Measurements from ENCODE around the gene RHEBL1. TPM values are rescaled to one million over a fixed set of nuclear protein-coding genes. Genes with fewer than 3 reads are reported as not detected.

Gene RHEBL1, protein sequence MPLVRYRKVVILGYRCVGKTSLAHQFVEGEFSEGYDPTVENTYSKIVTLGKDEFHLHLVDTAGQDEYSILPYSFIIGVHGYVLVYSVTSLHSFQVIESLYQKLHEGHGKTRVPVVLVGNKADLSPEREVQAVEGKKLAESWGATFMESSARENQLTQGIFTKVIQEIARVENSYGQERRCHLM
- 1 to 10 TPM; 1.5 to 2.1 (median 1.7) TPM for polyA plus RNA-seq (ENCODE audit: insufficient read length in 4 of 4)

GRCh38 chr12:49069507-49070346, at the start of gene RHEBL1:
RHEBL1 (minus strand) TSS chr12:49069979; CDS start chr12:49069785, 194 bp downstream.
- peak; percentile 91 to 95 (median 92) for DNase-seq (ENCODE audit: low read depth in 4 of 4, low spot score in 3 of 4)

DNA sequence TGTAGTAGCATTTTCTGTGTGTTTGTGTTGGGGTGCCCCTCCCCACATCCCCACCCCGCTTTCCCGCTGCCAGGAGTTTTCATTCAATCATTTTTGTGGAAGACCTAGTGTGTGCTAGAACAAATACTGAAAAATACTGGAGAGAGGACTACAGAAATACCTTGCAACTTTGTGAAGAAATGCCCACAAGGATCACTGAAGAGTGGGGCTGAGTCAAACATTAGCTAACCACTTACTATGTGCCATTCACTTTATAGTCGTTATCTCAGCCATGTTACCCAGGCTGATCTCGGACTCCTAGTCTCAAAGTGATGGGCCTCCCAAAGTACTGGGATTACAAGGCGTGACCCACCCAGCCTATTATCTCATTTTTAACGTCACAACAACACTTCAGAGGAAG, 41.4 kb upstream of the RHEBL1 start:
- no peak for DNase-seq (ENCODE audit: low read depth in 4 of 4, low spot score in 3 of 4)

GRCh38 chr12:49110464-49111155, 40.8 kb upstream of the RHEBL1 start, which contains the start of gene LMBR1L:
LMBR1L (minus strand) TSS chr12:49110847; CDS start chr12:49110555, 292 bp downstream.
- peak; percentile 92 to 97 (median 96) for DNase-seq (ENCODE audit: low read depth in 4 of 4, low spot score in 3 of 4)

DNA sequence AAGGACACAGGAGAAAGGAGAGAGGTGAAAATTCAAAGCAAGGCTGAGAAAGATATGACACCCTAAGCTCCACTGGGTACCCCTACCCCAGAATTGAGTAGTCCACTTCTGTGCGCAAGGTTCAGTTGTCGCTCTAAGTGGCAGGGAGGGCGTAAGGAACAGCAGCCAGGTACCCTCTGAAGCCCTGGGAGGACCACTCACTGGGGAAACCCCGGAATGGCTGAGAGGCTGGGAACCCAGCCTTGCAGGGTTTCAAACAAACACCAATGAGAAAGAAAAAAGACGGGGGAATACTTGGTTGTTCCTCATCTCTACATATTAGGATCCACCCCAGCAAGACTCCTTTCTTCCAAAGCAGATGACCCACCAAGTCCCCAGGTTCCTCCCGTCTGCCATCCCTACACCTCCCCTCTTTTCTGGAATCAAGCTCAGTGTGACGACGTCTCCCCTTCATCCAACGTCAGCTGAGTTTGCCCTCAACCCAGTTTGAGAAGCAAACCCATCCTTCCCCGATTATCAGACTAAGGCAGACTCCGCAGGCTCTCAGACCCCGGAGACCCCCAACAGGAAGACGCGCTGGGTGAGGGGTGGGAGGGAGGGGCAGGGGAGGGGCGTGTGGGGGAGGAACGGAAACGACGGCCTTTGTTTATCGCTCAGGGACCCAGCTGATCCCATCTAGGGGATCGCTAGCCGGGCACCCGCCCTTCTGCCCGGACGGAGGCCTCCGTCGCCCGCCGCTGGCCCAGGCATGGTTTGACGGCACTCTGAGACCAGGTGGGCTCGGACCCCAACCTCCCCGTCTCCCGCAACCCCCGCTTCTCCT, 40.1 kb upstream of the RHEBL1 start:
- DNase-seq (ENCODE audit: low read depth in 4 of 4, low spot score in 3 of 4) = no peak

DNA sequence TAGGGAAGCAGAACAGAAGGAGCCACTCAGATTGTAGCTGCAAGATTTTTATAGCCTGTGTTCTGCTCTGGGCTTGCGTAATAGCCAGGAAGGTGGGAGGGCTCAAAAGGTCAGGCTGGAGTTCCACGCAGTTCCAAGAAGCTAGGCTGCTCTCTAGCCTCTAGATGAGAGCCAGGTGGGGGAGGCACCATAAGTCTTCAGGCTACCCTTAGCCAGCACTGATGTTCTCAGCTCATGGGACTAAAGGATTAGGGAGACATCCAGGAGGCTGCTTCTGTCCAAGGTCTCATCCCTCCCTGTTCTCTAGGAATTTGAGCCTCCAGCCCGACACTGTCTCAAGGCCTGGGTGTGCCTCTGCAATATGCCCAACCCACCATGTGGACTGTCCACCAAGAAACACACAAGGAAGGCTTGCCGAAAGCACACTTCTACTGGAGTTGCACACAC, 39.2 kb upstream of the RHEBL1 start:
- no peak for DNase-seq (ENCODE audit: low read depth in 4 of 4, low spot score in 3 of 4)

GRCh38 chr12:49105504-49106084, 35.8 kb upstream of the RHEBL1 start:
- DNase-seq (ENCODE audit: low read depth in 4 of 4, low spot score in 3 of 4) = no peak

DNA sequence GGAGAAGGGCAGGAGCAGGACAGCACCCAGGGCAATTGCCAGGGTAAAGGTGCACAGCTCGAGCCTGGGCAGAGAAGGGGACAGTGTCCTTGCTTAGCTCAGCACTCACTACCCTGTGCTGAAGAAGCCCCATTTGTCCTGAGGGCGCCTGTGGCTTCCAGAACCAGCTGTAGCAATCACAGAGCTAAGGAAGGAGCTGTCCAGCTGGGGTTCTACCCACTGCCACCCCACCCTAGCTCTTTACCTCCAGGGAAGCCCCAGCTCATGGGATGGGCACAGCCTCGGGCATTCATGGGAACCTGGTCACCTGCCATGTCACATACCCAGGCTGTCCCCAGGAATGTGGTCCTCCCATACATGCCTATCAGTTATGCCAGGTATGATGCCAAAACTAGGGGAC, 35.0 kb upstream of the RHEBL1 start:
- DNase-seq (ENCODE audit: low read depth in 4 of 4, low spot score in 3 of 4) = no peak

GRCh38 chr12:49100380-49100779, 30.6 kb upstream of the RHEBL1 start:
- DNase-seq (ENCODE audit: low read depth in 4 of 4, low spot score in 3 of 4) = no peak

- no peak for DNase-seq (ENCODE audit: low read depth in 4 of 4, low spot score in 3 of 4)
Measured at GRCh38 chr12:49098703-49099102, 28.9 kb upstream of the RHEBL1 start.

GRCh38 chr12:49098035-49098451, 28.3 kb upstream of the RHEBL1 start:
- DNase-seq (ENCODE audit: low read depth in 4 of 4, low spot score in 3 of 4) = no peak

DNA sequence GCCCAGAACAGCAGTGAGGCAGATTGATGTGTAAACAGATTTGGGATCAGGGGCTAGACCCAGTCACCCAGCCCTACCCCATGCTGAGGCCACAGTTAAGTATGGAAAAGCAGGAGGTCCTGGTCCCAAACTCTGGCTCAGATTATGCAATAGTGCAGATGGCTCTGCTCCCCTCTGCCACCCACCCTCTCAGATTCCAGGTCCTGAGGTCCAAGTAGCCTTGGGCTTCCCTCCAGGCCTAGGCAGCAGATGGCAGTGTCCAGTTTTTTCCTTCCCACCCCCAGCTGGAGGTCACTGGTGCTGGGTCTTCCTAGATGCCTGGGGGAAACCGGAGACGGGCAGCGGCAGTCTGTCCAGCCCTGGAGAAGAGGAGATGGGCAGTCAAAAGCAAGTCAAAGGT, 27.6 kb upstream of the RHEBL1 start:
- DNase-seq (ENCODE audit: low read depth in 4 of 4, low spot score in 3 of 4) = no peak

DNA sequence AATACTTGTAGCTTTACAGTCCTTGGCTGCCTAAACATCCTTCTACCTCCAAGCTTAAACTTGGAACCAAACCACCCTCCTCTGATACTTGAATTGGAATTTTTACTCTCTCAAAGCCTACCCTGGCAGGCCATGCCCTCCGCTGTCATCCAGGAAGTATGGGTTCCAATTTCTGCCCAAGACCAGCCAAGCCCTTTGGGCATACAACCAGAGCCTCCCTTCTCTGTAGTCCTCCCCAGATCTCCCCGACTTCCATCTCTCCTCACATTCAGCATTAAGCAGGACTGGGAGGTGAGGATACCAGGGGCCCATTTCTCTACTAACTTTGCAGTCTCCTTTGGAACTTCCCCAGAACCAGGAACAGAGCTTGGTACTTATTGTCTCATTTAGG, 25.2 kb upstream of the RHEBL1 start:
- no peak for DNase-seq (ENCODE audit: low read depth in 4 of 4, low spot score in 3 of 4)

DNA sequence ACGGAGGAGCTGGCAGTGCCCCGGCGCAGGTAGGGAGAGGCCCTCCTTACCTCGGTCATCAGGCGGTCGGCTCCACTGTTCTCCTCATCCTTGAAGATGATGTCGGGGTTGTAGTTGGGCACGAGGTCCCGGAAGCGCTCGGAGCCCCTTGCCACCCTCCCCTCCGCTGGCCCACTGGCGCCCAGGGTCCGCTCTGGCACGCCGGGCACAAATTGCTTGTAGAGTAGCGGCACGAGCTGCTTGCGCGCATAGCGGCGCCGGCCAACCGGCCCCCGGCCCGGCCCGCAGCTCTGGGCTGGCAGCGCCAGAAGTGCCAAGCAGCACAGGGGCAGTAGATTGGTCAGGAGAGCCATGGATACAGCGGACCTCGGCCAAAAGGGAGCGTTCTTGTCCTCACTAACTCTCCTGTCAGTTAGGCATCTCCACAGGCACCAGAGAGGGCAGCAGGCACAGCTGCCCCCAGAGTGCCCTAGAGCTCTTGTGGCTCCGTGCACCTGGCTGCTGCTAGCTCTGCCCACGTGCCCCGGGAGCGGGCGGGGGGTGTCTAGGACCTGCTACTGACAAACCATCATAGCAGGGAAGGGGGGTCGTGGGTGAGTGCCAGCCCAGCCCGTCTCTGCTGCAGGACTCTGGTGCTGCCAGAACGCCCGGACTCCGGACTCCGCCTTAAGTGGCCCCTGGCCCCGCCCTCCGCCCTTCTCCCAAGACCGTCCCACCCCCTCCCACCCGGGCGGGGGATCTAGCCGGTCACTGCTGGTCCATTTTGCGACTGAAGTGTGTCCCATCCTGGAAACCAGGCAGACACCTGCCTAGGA, 24.6 kb upstream of the RHEBL1 start, which contains the start of gene DHH:
TSS of gene DHH (minus strand) at position 642 of the 815 bp plus-strand sequence. CDS start at position 353, 289 bp downstream.
- DNase-seq (ENCODE audit: low read depth in 4 of 4, low spot score in 3 of 4) = no peak

DNA sequence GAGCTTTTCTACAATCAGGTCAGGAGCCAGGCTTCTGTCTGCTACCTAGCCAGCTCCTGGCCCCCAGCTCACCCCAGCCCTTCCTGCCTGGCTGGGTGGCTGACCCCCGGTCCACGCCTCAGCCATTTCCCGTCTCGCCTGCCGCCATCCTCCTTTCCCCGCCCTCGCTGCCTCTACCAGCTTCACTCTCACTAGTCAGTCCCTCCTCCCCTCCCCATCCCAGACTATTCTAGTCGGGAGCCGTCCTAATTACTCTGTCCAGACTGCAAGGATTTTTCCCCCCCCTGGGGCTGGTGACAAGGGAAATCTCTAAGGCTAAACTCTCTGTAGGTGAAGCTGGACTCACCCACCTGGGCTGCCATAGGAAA, 24.0 kb upstream of the RHEBL1 start:
- DNase-seq (ENCODE audit: low read depth in 4 of 4, low spot score in 3 of 4) = no peak

GRCh38 chr12:49092816-49093406, 23.1 kb upstream of the RHEBL1 start:
- no peak for DNase-seq (ENCODE audit: low read depth in 4 of 4, low spot score in 3 of 4)

DNA sequence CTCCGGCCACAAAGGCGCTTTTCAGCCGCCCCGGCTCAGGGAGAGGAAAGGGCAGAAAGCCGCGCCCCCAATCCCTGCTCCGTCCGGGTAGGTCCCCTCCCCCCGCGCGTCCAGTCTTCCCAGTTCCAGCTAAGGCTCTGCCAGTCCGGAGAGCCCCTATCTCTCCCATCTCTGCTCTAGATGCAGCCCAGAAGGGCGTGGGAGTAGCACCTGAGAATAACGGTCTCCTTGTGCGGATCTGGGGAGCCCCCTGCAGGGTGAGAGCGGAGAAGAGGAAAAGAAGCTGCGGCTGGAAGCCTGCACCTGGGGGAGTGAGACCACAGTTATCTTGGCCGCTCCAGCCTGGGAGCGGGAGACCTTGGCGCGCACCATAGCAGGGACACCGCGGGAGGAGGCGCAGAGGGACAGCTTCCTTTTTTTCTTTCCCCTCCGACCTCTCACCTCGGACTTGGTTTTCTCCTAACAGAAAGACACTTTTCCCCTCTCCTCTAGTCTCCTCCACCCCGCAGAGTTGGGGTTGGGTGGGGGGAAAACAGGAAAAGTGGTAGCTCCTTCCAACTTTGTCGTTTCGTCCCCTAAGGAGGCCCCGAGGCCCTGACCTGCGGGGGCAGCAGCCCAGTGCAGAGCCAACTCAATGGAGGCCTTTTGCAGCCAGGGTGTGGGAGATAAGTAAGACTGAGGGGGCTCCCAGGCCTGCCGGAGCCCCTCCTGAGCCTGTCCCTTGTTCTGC, 22.5 kb upstream of the RHEBL1 start:
- DNase-seq (ENCODE audit: low read depth in 4 of 4, low spot score in 3 of 4) = no peak

DNA sequence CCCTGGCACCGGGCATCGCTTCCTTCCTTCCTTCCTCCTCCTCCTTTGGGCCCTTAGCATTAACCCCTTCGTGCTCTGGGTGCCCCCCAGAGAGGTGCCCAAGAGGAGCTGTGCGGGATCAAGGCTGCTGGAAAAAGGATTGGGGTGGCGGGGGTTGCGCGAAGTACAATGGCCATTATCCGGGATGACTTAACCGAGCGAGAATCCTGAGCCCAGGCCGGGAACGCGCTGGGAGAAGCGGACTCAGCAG, 22.0 kb upstream of the RHEBL1 start:
- no peak for DNase-seq (ENCODE audit: low read depth in 4 of 4, low spot score in 3 of 4)

DNA sequence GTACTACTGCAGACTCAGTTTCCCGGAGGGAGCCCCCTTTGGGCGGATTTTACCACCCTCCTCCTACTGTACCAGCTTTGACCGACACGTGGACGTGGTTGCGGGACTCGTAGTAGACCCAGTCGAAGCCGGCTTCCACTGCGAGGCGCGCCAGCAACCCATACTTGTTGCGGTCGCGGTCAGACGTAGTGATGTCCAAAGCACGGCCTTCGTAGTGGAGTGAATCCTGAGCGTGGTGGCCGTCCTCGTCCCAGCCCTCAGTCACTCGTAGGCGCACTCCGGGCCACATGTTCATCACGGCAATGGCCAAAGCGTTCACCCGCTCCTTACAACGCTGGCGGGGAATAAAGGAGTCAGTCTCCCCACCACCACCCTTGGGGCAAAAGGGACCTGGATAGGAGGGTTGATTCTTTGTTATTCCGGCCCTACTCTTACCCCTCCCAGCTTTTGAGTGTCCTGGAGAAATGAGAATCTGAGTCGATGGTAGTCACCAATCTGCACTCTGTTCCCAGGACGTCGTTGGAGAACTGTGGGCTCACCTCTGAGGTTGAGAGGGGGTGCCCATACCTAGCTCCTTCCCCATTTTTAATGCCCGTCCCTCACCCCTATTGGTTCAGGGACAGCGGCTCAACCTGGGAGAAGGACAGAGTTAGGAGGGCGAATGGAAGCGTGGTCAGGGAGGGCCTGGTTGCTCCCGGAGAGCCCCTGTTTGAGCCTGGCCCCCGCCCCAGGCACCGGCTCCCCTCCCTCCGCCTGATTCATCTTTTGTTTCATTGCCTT, 21.5 kb upstream of the RHEBL1 start:
- DNase-seq (ENCODE audit: low read depth in 4 of 4, low spot score in 3 of 4) = no peak
